HG03066 (cell line): ENCODE data around the gene ACER3.

Source experiments
- ATAC-seq: cut with Tn5 transposase; IDR thresholded peaks from one replicate; pipeline ENCODE4 v1.9.1; 2021; ENCODE audit warnings: low read depth; ENCODE audit not compliant: unreplicated experiment

Gene ACER3

GRCh38 chr11:77069969-77070582, 209.4 kb downstream of the ACER3 start:
- no peak for ATAC-seq

- no peak for ATAC-seq
Measured at GRCh38 chr11:77071077-77071476, 210.4 kb downstream of the ACER3 start.

- no peak for ATAC-seq
Measured at GRCh38 chr11:77071671-77072605, 211.2 kb downstream of the ACER3 start.

GRCh38 chr11:77072851-77073327, 212.2 kb downstream of the ACER3 start:
- ATAC-seq: no peak

GRCh38 chr11:77073328-77074001, 212.7 kb downstream of the ACER3 start:
- no peak for ATAC-seq

GRCh38 chr11:77074205-77074604, 213.5 kb downstream of the ACER3 start:
- ATAC-seq: no peak

- ATAC-seq: no peak
Measured at GRCh38 chr11:77074626-77075221, 214.0 kb downstream of the ACER3 start.

- ATAC-seq: no peak
Measured at GRCh38 chr11:77075425-77075905, 214.7 kb downstream of the ACER3 start.
